Adrenal gland (tissue), 12 donors: ENCODE data around the gene ERC1. TPM values are rescaled to one million over a fixed set of nuclear protein-coding genes. Genes with fewer than 3 reads are reported as not detected.

ENCODE experiments used
- DNase-seq, 7 donors: peaks; one replicate each; pipeline ENCODE4 v3.0.0-alpha.2; 2019 to 2020
- H3K27ac ChIP-seq, 5 donors: fragments of 200-600 bp; sonication (generic) in 4 of 5; 1 replicate in 3 of 5; 2 replicates in 2 of 5; pipeline versions ENCODE4 v1.5.1 to v1.8.0; 2016 to 2020; ENCODE audit warnings: mild to moderate bottlenecking in 1 of 5
- H3K27me3 ChIP-seq: fragments of 200-600 bp; 2 replicates; pipeline ENCODE4 v1.8.0; 2021
- H3K36me3 ChIP-seq, 2 donors: fragments of 200-600 bp; replicated peaks in 1 of 2; 1 replicate in 1 of 2; 2 replicates in 1 of 2; pipeline versions ENCODE4 v1.5.1 to v1.8.0; 2018 to 2022
- H3K4me1 ChIP-seq, 2 donors: fragments of 200-600 bp; replicated peaks in 1 of 2; 1 replicate in 1 of 2; 2 replicates in 1 of 2; pipeline versions ENCODE4 v1.5.1 to v1.8.0; 2018 to 2021
- H3K4me3 ChIP-seq, 4 donors: fragments of 200-600 bp; sonication (generic) in 3 of 4; one replicate each; pipeline ENCODE4 v1.5.1; 2016 to 2018
- H3K9me3 ChIP-seq, 3 donors: fragments of 200-600 bp; sonication (generic) in 1 of 3; replicated peaks in 1 of 3; 1 replicate in 2 of 3; 2 replicates in 1 of 3; pipeline versions ENCODE4 v1.5.1 to v1.8.0; 2016 to 2021
- POLR2A ChIP-seq, 2 donors: fragments of 450-650 bp; IDR thresholded peaks; one replicate each; pipeline ENCODE4 v1.6.1; 2017; ENCODE audit warnings: antibody characterized with exemption in 2 of 2, mild to moderate bottlenecking in 2 of 2, moderate library complexity in 1 of 2
- WGBS, 4 donors: extraction: QIAGEN DNeasy Blood & Tissue Kit in 2 of 4; methylation state at CpG; one replicate each; pipeline versions ENCODE4 v1.1.5 to v1.1.7; 2013 to 2017; 5-methylcytosine and 5-hydroxymethylcytosine counted together
- intact Hi-C, 2 donors: fragments of 100-400 bp; cut with DNase I; formaldehyde crosslinking; loops; one replicate each; pipeline versions ENCODE4 v1.14.1 to v1.15.0; 2022 to 2023
- polyA plus RNA-seq, 3 donors: library from polyadenylated mRNA; stranded (reverse); fragments of 200-250 nt in 2 of 3; fragments of 350-450 nt in 1 of 3; fragmentation: Illumina TruSeq in 1 of 3; extraction: RNeasy Lipid Tissue Mini Kit (QIAGEN cat#74804) in 1 of 3; gene quantifications; one replicate each; pipeline ENCODE4 v1.2.3, GENCODE V29; 2013 to 2014
- total RNA-seq, 9 donors: library from RNA; depleted of rRNA in 4 of 9; stranded (reverse); fragments of >200 nt in 4 of 9; fragments of 120-200 nt in 1 of 9; fragmentation: NEBNext Ultra II Directional in 1 of 9; extraction: Animal tissue kit (Norgen Biotek cat#: 25700) in 1 of 9; gene quantifications; one replicate each; pipeline versions ENCODE4 v1.1.0 to v1.2.4, GENCODE V29; 2013 to 2023
- TF ChIP-seq, protein P1 (sequence below), 6 experiments: fragments of 450-650 bp in 4 of 6; fragments of 200-600 bp in 2 of 6; sonication (generic) in 1 of 6; IDR thresholded peaks; 1 replicate in 5 of 6; 2 replicates in 1 of 6; pipeline versions ENCODE4 v1.5.1 to v1.8.0; 2016 to 2021; ENCODE audit warnings: antibody characterized with exemption in 6 of 6, mild to moderate bottlenecking in 2 of 6, moderate library complexity in 1 of 6
- donor health status: healthy with polysubstance abuse.
- donor health status: Bipolar disorder and iron deficiency.
- donor health status: DM: yes; HTN: yes; CAD: no.
- donor health status: DM: no; HTN: no; CAD: no.
- donor health status: DM: no; HTN: no; CAD: no.
- donor health status: DM: yes; HTN: yes; CAD: no.

The ERC1 gene
- total and polyA plus RNA-seq, 12 donors: 4.1 to 79.5 (median 40.2) TPM

DNA sequence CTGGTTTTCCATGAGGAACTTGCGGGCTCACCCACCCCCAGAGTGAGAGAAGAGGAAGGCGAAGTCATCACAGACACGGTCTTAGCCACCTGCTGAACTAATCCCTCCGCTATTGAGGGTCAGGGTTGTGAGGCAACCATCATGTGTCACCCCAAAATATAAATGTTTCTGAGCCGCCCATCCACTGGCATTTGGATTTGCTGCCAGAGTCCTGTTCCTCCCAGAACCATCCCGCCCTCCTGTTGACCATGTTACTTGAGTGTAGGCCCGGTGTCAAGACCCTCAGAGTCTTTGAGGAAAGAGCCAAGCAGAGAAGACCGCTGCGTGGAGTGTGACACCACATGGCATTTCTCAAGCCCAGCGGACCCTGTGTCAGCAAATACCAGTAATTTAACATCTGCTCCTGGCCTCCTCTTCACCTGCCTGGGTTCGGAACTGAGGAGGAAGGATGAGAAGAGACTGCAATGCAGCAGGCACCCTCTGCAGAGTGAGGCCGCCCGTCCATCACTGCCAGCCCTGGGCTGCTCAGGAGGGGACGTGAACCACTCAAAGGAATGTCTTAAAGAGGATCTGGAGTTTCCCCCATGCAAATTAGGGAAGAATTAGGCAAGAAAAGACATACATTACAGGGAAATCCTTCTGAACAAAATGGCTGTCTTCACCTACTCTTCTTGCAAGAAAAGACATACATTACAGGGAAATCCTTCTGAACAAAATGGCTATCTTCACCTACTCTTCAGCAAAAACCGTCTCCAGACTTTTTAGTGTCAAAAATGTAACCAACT, 502.9 kb downstream of the ERC1 start:
- peak in 2 of 7 donors; percentile 15 to 42 for DNase-seq
- Histone ChIP-seq H3K27ac (no peak overlapping the region), H3K4me1 (no peaks in the 10 kb centered on the region), H3K4me3 (no peak overlapping the region), H3K27me3 (no peaks in the 10 kb centered on the region), H3K36me3 (peaks cover 0 to 13% of the 10 kb centered on the region in 2 donors), H3K9me3 (no peaks in the 10 kb centered on the region)
- TF ChIP-seq, protein P1, sequence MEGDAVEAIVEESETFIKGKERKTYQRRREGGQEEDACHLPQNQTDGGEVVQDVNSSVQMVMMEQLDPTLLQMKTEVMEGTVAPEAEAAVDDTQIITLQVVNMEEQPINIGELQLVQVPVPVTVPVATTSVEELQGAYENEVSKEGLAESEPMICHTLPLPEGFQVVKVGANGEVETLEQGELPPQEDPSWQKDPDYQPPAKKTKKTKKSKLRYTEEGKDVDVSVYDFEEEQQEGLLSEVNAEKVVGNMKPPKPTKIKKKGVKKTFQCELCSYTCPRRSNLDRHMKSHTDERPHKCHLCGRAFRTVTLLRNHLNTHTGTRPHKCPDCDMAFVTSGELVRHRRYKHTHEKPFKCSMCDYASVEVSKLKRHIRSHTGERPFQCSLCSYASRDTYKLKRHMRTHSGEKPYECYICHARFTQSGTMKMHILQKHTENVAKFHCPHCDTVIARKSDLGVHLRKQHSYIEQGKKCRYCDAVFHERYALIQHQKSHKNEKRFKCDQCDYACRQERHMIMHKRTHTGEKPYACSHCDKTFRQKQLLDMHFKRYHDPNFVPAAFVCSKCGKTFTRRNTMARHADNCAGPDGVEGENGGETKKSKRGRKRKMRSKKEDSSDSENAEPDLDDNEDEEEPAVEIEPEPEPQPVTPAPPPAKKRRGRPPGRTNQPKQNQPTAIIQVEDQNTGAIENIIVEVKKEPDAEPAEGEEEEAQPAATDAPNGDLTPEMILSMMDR (IDR thresholded peaks at IDR 0.05): no peak
- TF ChIP-seq POLR2A (IDR thresholded peaks at IDR 0.05): no peak
- WGBS, 4 donors: 96 to 99% (median 97%) methylated on average over 13 to 15 of the region's 15 CpGs
- intact Hi-C loops: no loop called here

DNA sequence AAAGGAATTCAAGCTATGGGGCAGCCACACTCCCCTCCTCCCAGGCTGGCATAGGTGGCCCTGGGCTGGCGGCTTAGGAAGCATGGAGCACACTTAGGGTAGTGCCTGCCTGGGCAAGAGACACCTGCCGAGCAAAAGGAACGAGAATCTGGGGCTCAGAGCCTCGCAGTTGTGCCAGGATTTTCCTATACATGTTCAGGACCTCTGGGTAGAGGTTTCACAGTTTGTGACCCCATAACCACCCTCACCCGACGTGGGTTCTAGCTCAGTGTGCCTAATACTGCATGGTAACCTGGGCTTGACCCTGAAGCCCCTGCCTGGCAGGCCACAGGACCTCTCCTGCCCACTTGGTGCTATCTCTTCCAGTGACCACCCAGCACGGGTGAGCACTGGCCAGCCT, 503.8 kb downstream of the ERC1 start:
- 90 to 98% (median 94%) methylated on average over 5 to 7 of the region's 7 CpGs for WGBS, 4 donors
- intact Hi-C loops: no loop called here
- no peak overlapping the region for H3K4me3 ChIP-seq

DNA sequence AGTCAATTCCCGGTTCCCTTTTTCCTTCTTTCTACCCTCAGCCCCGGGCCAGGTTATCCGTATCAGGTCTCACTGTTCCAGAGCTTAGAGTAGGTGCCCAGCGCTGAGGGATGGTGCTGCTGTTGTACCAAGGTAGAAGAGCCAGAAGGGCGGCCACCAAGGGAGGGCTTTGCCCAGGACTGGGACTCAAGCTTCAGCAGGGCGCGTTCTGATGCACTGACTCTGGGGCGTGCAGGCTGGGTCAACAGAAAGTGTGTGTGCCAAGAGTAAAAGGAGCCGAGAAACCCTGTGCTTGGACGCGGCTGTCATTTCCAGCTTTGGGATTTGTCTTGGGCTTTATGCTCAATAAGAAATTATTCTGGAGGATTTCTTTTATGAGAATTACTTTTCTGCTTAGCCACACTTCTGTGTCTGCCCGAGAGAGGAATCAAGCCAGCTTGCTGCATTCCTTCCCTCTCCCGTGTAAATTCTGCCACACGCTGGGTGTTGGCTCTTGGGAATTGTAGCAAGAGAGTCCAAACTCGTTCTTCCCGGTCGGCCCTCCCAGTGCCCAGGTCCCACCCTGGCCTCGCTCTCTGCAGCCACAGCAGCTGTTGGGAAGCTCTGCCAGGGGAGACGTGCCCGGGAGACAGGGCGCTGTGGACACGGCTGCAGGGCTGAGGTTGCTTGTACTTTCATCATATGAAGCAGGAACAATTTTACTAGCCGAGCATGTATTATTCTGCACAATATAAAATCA, 505.3 kb downstream of the ERC1 start:
- DNase-seq: peak in 1 of 7 donors; percentile 27
- intact Hi-C loops: no loop called here
- no peak for TF ChIP-seq POLR2A (IDR thresholded peaks at IDR 0.05)
- TF ChIP-seq, protein P1 (IDR thresholded peaks at IDR 0.05): no peak
- Histone ChIP-seq H3K4me1 (no peaks in the 10 kb centered on the region), H3K4me3 (no peak overlapping the region), H3K27ac (no peak overlapping the region), H3K36me3 (no peaks in the 10 kb centered on the region), H3K9me3 (no peaks in the 10 kb centered on the region), H3K27me3 (no peaks in the 10 kb centered on the region)
- WGBS, 4 donors: 61 to 71% (median 63%) methylated on average over 23 of the region's 23 CpGs

More for the DNA sequence above, 503.8 kb downstream of the ERC1 start:
- TF ChIP-seq, protein P1 (IDR thresholded peaks at IDR 0.05): no peak
- no peak for TF ChIP-seq POLR2A (IDR thresholded peaks at IDR 0.05)
- DNase-seq: peak in 1 of 7 donors; percentile 42
- Histone ChIP-seq H3K27me3 (no peaks in the 10 kb centered on the region), H3K4me1 (no peaks in the 10 kb centered on the region), H3K36me3 (peaks cover 0 to 13% of the 10 kb centered on the region in 2 donors), H3K9me3 (no peaks in the 10 kb centered on the region), H3K27ac (no peak overlapping the region)

DNA sequence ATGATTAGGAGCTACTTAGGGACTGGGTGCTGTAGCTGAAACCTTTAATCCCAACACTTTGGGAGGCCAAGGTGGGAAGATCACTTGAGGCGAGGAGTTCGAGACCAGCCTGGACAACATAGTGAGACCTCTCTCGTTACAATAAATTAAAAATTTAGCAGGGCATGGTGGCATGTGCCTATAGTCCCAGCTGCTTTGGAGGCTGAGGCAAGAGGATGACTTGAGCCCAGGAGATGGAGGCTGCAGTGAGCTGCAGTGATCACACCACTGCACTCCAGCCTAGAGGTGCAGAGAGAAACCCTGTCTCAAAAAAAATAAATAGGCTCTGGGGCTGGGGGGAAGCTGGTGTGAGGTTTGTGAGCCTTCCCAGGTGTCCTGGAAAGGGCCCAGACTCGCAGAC, 506.1 kb downstream of the ERC1 start:
- no peaks in the 10 kb centered on the region for H3K36me3 ChIP-seq
- no peaks in the 10 kb centered on the region for H3K9me3 ChIP-seq
- H3K27me3 ChIP-seq: no peaks in the 10 kb centered on the region
- intact Hi-C loops: no loop called here
- WGBS, 4 donors: 87 to 94% (median 91%) methylated on average over 4 of the region's 4 CpGs
- H3K27ac ChIP-seq: no peak overlapping the region
- no peak overlapping the region for H3K4me3 ChIP-seq
- DNase-seq: no peak
- no peaks in the 10 kb centered on the region for H3K4me1 ChIP-seq
- TF ChIP-seq, protein P1 (IDR thresholded peaks at IDR 0.05): no peak
- no peak for TF ChIP-seq POLR2A (IDR thresholded peaks at IDR 0.05)
